ENCODE measurements around the gene OOSP4B.
"Not testable (repeated sequence)": the region's sequence is repeated elsewhere in the genome, so short reads cannot be mapped to it uniquely, and the experiment has no call there.

Gene OOSP4B

GRCh38 chr11:60064111-60064510 lies 47.1 kb downstream of the OOSP4B start:
- no peak for DNase-seq

GRCh38 chr11:60065801-60066200 lies 48.8 kb downstream of the OOSP4B start:
- DNase-seq: no peak

GRCh38 chr11:60069450-60069849 lies 52.5 kb downstream of the OOSP4B start:
- no peak for DNase-seq

- not testable (repeated sequence) for DNase-seq
Measured at GRCh38 chr11:60071644-60072043, 54.7 kb downstream of the OOSP4B start.

- no peak for DNase-seq
Measured at GRCh38 chr11:60077216-60077817, 60.3 kb downstream of the OOSP4B start.

- no peak for DNase-seq
Measured at GRCh38 chr11:60077981-60078380, 61.0 kb downstream of the OOSP4B start.

GRCh38 chr11:60078745-60079144 lies 61.8 kb downstream of the OOSP4B start:
- no peak for DNase-seq

- DNase-seq: no peak
Measured at GRCh38 chr11:60080535-60080934, 63.6 kb downstream of the OOSP4B start.

All from stimulated activated CD4-positive, alpha-beta T cell treated with anti-CD3 and anti-CD28 coated beads, Interleukin-2, amount 100 ng/mL, for 24 hours (primary cell).